ENCODE results near the gene CCDC83. TPM values are rescaled to one million over a fixed set of nuclear protein-coding genes. Genes with fewer than 3 reads are reported as not detected.
A peak's percentile ranks its signal among the peaks of the same experiment; 100 is the strongest.
"Not testable (repeated sequence)": the region's sequence is repeated elsewhere in the genome, so short reads cannot be mapped to it uniquely, and the experiment has no call there.

The CCDC83 gene
- total RNA-seq, 4 donors from 2014 or later, result not detected

DNA sequence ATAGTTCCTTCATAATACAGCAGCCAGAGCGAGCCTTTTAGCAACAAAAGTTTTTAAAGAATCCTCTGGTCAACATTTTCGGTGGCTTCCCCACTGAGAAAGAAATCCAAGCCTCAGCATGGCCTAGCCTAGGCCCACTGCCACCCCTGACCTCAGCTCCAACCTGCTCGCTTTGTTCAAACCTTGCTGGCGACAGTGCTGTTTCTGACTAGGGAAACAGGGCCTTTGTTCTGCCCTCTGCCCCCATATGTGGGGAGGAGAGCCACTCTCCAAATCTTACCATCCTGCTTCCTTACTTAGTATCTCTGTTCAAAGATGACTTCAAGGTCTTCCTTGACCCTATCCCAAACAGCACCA lies 95.8 kb downstream of the CCDC83 start:
- no peak overlapping the region for H3K4me3 ChIP-seq
- H3K4me1 ChIP-seq, result peaks cover 0 to 54% (median 25%) of the 10 kb centered on the region in 4 donors
- TF ChIP-seq POLR2A (IDR thresholded peaks at IDR 0.05) (no peak), EP300 (IDR thresholded peaks at IDR 0.05) (no peak)
- TF ChIP-seq, protein P1, sequence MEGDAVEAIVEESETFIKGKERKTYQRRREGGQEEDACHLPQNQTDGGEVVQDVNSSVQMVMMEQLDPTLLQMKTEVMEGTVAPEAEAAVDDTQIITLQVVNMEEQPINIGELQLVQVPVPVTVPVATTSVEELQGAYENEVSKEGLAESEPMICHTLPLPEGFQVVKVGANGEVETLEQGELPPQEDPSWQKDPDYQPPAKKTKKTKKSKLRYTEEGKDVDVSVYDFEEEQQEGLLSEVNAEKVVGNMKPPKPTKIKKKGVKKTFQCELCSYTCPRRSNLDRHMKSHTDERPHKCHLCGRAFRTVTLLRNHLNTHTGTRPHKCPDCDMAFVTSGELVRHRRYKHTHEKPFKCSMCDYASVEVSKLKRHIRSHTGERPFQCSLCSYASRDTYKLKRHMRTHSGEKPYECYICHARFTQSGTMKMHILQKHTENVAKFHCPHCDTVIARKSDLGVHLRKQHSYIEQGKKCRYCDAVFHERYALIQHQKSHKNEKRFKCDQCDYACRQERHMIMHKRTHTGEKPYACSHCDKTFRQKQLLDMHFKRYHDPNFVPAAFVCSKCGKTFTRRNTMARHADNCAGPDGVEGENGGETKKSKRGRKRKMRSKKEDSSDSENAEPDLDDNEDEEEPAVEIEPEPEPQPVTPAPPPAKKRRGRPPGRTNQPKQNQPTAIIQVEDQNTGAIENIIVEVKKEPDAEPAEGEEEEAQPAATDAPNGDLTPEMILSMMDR (IDR thresholded peaks at IDR 0.05), result no peak
- peaks cover 0 to 3% (median 0%) of the 10 kb centered on the region in 4 donors for H3K9me3 ChIP-seq
- DNase-seq (ENCODE audit: low spot score in 2 of 2), result no peak
- H3K36me3 ChIP-seq, result peaks cover 0 to 10% (median 0%) of the 10 kb centered on the region in 3 donors
- no peak overlapping the region for H3K27ac ChIP-seq
- no peaks in the 10 kb centered on the region for H3K27me3 ChIP-seq
- 95 to 98% methylated on average over 4 of the region's 4 CpGs for WGBS, 2 donors

GRCh38 chr11:85951428-85952107 lies 96.4 kb downstream of the CCDC83 start:
- H3K9me3 ChIP-seq, result peaks cover 0 to 3% (median 0%) of the 10 kb centered on the region in 4 donors
- no peak overlapping the region for H3K27ac ChIP-seq
- TF ChIP-seq POLR2A (IDR thresholded peaks at IDR 0.05) (no peak), EP300 (IDR thresholded peaks at IDR 0.05) (no peak)
- TF ChIP-seq, protein P1 (IDR thresholded peaks at IDR 0.05), result no peak
- peaks cover 0 to 16% (median 0%) of the 10 kb centered on the region in 3 donors for H3K36me3 ChIP-seq
- H3K4me3 ChIP-seq, result no peak overlapping the region
- peaks cover 0 to 54% (median 21%) of the 10 kb centered on the region in 4 donors for H3K4me1 ChIP-seq
- no peaks in the 10 kb centered on the region for H3K27me3 ChIP-seq
- WGBS, 2 donors, result 89 to 98% methylated on average over 3 of the region's 3 CpGs
- no peak for DNase-seq (ENCODE audit: low spot score in 2 of 2)

- H3K36me3 ChIP-seq, result peaks cover 0 to 20% (median 0%) of the 10 kb centered on the region in 3 donors
- H3K4me3 ChIP-seq; H3K27me3 ChIP-seq; H3K9me3 ChIP-seq; H3K27ac ChIP-seq; DNase-seq (ENCODE audit: low spot score in 2 of 2): not testable (repeated sequence)
- H3K4me1 ChIP-seq, result peaks cover 0 to 51% (median 15%) of the 10 kb centered on the region in 4 donors
- 88 to 96% methylated on average over 7 of the region's 7 CpGs for WGBS, 2 donors
Observed at GRCh38 chr11:85952108-85952485, 96.9 kb downstream of the CCDC83 start.

DNA sequence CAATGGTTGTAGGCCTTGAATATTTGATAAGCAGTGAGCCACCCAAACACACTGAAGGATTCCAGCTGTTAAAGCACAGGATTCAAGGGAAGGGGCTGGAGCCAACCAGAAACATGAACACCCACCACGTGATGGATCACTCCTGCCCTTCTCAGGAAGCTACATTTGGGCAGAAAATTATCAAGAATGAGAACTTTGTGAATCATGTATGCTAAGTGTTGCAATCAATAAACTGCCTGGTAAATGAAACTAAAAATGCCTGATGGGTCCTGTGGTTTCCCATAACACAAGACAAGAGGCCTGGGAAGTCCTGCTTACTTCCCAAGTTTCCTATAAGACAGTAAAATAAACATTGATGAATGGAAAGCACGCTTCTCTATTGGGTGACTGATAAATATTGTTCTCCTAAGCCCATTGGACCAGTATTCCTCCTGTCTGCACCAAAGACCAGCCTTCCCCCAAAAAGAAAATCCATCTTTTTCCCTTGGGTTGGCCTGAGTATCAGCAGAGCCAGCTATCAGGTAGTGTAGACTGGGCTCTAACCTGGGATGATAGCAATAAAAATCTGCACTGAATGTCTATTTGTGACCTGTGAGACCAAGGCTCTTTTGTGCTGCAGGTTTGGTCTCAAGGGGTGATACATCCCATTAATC lies 98.4 kb downstream of the CCDC83 start:
- 58 to 78% methylated on average over 2 of the region's 2 CpGs for WGBS, 2 donors
- no peak for DNase-seq (ENCODE audit: low spot score in 2 of 2)
- H3K36me3 ChIP-seq, result peaks cover 0 to 31% (median 0%) of the 10 kb centered on the region in 3 donors
- H3K27ac ChIP-seq, result peak overlapping the region in 1 of 4 donors; percentile 23
- peaks cover 0 to 3% (median 0%) of the 10 kb centered on the region in 4 donors for H3K9me3 ChIP-seq
- H3K4me3 ChIP-seq, result no peak overlapping the region
- peaks cover 0 to 35% (median 9%) of the 10 kb centered on the region in 4 donors for H3K4me1 ChIP-seq
- no peaks in the 10 kb centered on the region for H3K27me3 ChIP-seq
- TF ChIP-seq POLR2A (IDR thresholded peaks at IDR 0.05) (no peak), EP300 (IDR thresholded peaks at IDR 0.05) (no peak)
- TF ChIP-seq, protein P1 (IDR thresholded peaks at IDR 0.05), result no peak

- Histone ChIP-seq H3K27me3 (no peaks in the 10 kb centered on the region), H3K4me1 (peaks cover 0 to 34% (median 9%) of the 10 kb centered on the region in 4 donors), H3K9me3 (peaks cover 0 to 3% (median 0%) of the 10 kb centered on the region in 4 donors), H3K27ac (peak overlapping the region in 3 of 4 donors; percentile 11 to 69 (median 68)), H3K4me3 (no peak overlapping the region), H3K36me3 (peaks cover 0 to 45% (median 0%) of the 10 kb centered on the region in 3 donors)
- 27 to 39% methylated on average over 1 of the region's 1 CpG for WGBS, 2 donors
- DNase-seq (ENCODE audit: low spot score in 2 of 2), result no peak
- TF ChIP-seq POLR2A (IDR thresholded peaks at IDR 0.05) (no peak), EP300 (IDR thresholded peaks at IDR 0.05) (peak in 1 of 2 donors; percentile 38)
- TF ChIP-seq, protein P1 (IDR thresholded peaks at IDR 0.05), result no peak
Observed at GRCh38 chr11:85955531-85955930, 100.3 kb downstream of the CCDC83 start.
